HEK293 (cell line): ENCODE measurements around the gene IMMT.

Source experiments
- CTCF ChIP-seq: fragments of 450-650 bp; formaldehyde crosslinking; IDR thresholded peaks from 2 replicates; pipeline ENCODE4 v1.5.1; 2016; ENCODE audit warnings: missing biosample characterization, missing genetic modification characterization
- MYNN ChIP-seq: fragments of 450-650 bp; formaldehyde crosslinking; IDR thresholded peaks from 2 replicates; pipeline ENCODE4 v1.5.1; 2016; ENCODE audit warnings: missing biosample characterization, missing genetic modification characterization, borderline replicate concordance
- ZNF513 ChIP-seq: fragments of 450-650 bp; IDR thresholded peaks from 2 replicates; pipeline ENCODE4 v1.5.1; 2018; ENCODE audit warnings: missing biosample characterization, missing genetic modification characterization

GRCh38 chr2:86213056-86213455, 17.8 kb upstream of the IMMT start:
- TF ChIP-seq MYNN (tag by site-specific recombination) (no peak), CTCF (tag by site-specific recombination) (no peak), ZNF513 (tag by site-specific recombination) (no peak)
